ENCODE data around the gene ITK.

ITK gene

DNA sequence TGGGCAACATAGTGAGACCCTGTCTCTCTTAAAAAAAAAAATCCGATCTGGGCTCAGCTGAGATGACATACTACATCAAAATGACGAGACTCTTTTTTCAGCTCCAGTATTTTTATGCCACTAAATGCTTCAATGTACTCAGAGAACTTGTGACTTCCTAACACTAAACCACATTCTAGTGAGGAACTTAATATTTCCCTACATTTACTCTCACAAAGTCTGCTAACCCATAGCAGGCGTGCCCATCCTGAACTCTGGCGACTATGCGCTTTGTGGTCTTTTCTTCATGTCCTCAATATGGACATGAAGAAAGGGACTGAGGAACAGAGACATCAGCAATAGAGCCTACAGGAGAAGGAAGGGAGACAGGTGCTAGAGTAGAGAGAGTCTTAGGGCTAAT, 41.3 kb downstream of the ITK start:
- H3K9ac ChIP-seq: no peak overlapping the region
- H3K4me1 ChIP-seq: no peaks in the 10 kb centered on the region
- H3K4me2 ChIP-seq (ENCODE audit: low read length): no peak overlapping the region
- no peaks in the 10 kb centered on the region for H3K79me2 ChIP-seq
- H3K27me3 ChIP-seq (ENCODE audit: control insufficient read depth, insufficient read depth, low read length): no peaks in the 10 kb centered on the region
- H3K27ac ChIP-seq: no peak overlapping the region
- no peaks in the 10 kb centered on the region for H3K36me3 ChIP-seq (ENCODE audit: control insufficient read depth, insufficient read depth, low read length)
- TF ChIP-seq, protein P1, sequence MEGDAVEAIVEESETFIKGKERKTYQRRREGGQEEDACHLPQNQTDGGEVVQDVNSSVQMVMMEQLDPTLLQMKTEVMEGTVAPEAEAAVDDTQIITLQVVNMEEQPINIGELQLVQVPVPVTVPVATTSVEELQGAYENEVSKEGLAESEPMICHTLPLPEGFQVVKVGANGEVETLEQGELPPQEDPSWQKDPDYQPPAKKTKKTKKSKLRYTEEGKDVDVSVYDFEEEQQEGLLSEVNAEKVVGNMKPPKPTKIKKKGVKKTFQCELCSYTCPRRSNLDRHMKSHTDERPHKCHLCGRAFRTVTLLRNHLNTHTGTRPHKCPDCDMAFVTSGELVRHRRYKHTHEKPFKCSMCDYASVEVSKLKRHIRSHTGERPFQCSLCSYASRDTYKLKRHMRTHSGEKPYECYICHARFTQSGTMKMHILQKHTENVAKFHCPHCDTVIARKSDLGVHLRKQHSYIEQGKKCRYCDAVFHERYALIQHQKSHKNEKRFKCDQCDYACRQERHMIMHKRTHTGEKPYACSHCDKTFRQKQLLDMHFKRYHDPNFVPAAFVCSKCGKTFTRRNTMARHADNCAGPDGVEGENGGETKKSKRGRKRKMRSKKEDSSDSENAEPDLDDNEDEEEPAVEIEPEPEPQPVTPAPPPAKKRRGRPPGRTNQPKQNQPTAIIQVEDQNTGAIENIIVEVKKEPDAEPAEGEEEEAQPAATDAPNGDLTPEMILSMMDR (IDR thresholded peaks at IDR 0.05): no peak
- no peak overlapping the region for H3K4me3 ChIP-seq (ENCODE audit: low read depth, low read length)
- H2AFZ ChIP-seq: no peak overlapping the region
- H3K9me3 ChIP-seq (ENCODE audit: control insufficient read depth, low read length): no peaks in the 10 kb centered on the region

DNA sequence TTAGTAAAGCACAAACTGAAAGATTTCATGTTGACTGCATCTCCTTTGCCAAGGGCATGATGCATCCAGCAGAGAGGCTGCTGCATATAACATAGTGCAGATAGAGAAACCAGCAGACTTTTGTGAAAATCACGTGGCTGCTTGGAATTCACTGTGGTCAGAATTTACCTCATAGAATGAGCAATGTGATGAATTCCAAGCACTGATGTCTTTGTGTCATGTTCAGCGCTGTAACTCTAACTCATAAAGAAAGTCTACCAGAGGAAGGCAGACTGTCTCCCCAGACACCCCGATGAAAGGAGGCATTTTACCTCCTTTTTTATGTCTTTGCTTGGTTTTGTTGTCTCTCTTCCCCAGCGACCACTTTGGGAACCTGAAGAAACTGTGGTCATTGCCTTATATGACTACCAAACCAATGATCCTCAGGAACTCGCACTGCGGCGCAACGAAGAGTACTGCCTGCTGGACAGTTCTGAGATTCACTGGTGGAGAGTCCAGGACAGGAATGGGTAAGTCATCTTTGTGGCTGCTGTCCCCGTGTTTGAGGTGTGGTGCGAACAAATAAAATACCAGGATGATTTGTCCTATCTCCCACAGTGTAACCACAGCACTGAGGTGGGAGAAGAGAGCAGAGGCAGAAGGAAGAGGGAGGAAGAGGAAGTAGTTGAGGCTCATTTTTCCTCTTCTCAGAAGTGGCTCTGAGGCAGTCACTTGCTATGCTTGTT, 42.0 kb downstream of the ITK start:
- no peaks in the 10 kb centered on the region for H3K9me3 ChIP-seq (ENCODE audit: control insufficient read depth, low read length)
- TF ChIP-seq, protein P1 (IDR thresholded peaks at IDR 0.05): no peak
- no peaks in the 10 kb centered on the region for H3K4me1 ChIP-seq
- no peak overlapping the region for H3K9ac ChIP-seq
- H3K27me3 ChIP-seq (ENCODE audit: control insufficient read depth, insufficient read depth, low read length): no peaks in the 10 kb centered on the region
- H3K79me2 ChIP-seq: no peaks in the 10 kb centered on the region
- no peak overlapping the region for H3K4me3 ChIP-seq (ENCODE audit: low read depth, low read length)
- H3K4me2 ChIP-seq (ENCODE audit: low read length): no peak overlapping the region
- no peaks in the 10 kb centered on the region for H3K36me3 ChIP-seq (ENCODE audit: control insufficient read depth, insufficient read depth, low read length)
- no peak overlapping the region for H3K27ac ChIP-seq
- no peak overlapping the region for H2AFZ ChIP-seq

DNA sequence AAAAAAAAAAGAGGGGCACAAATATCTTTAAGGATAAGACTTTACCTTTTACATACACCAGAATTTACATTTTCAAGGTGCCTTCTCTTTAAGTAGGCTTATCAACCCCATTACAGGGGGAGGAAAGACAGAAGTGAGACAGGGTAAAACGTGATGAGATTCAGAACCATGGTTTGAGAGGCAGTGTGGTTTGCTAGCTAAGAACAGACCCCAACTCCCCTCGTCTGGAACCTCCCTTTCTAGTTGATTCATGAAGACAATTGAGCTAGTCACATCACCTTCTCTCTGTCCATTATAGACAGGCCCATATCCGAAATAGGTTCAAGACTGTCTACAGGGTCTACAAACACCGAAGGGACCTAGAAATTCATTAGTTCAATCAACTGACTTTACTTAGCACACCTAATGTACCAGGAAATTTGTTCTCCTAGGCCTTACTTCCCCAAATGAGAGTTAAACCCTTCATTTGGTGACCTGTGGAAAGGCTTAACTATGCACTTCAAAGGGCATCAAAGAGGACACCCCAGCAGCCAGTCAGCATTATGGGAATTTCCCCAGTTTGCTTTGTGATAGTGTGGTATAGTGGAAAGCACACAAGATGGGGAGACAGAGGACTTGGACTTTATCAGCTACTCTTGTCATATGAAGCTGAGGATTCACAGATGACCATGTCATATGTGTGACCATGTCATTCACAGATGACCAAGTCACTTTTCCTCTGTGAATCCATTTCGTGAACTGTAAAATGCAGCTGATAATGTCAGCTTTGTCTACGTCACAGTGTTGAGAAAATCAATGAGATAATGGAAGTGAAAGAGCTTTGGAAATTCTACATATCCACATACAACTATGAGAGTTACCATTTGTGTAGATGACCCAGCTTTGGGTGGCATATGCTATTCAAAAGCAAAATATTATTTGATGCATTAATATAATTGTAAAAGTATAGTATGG, 45.1 kb downstream of the ITK start:
- H3K4me3 ChIP-seq (ENCODE audit: low read depth, low read length): no peak overlapping the region
- no peak overlapping the region for H2AFZ ChIP-seq
- TF ChIP-seq, protein P1 (IDR thresholded peaks at IDR 0.05): no peak
- no peaks in the 10 kb centered on the region for H3K4me1 ChIP-seq
- no peaks in the 10 kb centered on the region for H3K36me3 ChIP-seq (ENCODE audit: control insufficient read depth, insufficient read depth, low read length)
- no peaks in the 10 kb centered on the region for H3K79me2 ChIP-seq
- H3K9ac ChIP-seq: no peak overlapping the region
- H3K27ac ChIP-seq: no peak overlapping the region
- no peak overlapping the region for H3K4me2 ChIP-seq (ENCODE audit: low read length)
- H3K27me3 ChIP-seq (ENCODE audit: control insufficient read depth, insufficient read depth, low read length): no peaks in the 10 kb centered on the region
- H3K9me3 ChIP-seq (ENCODE audit: control insufficient read depth, low read length): no peaks in the 10 kb centered on the region

DNA sequence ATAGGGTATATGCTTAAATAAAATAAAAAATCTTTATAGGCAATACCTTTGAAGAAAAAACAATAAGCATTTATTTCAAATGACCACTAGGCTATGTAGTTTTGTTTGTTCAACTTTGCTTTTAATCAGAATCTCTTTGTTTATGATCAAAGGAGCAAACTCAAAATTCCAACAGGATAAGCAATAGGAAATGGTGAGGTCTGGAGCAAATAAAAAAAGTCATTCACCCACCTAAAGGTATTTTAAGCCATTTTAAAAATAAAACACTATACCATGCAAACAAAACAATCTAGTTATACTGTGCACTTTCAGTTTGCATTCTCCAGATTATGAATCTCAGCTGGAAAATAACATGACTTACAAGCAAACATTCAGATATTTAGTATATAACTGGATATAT, 50.0 kb downstream of the ITK start:
- Histone ChIP-seq H2AFZ (no peak overlapping the region), H3K4me3 (ENCODE audit: low read depth, low read length) (no peak overlapping the region), H3K36me3 (ENCODE audit: control insufficient read depth, insufficient read depth, low read length) (no peaks in the 10 kb centered on the region), H3K9me3 (ENCODE audit: control insufficient read depth, low read length) (no peaks in the 10 kb centered on the region), H3K27ac (no peak overlapping the region), H3K79me2 (no peaks in the 10 kb centered on the region), H3K4me1 (no peaks in the 10 kb centered on the region), H3K27me3 (ENCODE audit: control insufficient read depth, insufficient read depth, low read length) (no peaks in the 10 kb centered on the region), H3K4me2 (ENCODE audit: low read length) (no peak overlapping the region), H3K9ac (no peak overlapping the region)
- TF ChIP-seq, protein P1 (IDR thresholded peaks at IDR 0.05): no peak

Data from parathyroid adenoma (tissue), 2 donors.